RPMI8226 (cell line): ENCODE data around the gene SPOCK1.

Experiments
- DNase-seq: peaks from one replicate; pipeline ENCODE4 v3.0.0-alpha.2; 2015

SPOCK1 gene

GRCh38 chr5:137320056-137321045, 178.8 kb downstream of the SPOCK1 start:
- peak; percentile 38 for DNase-seq

GRCh38 chr5:137318027-137318426, 181.1 kb downstream of the SPOCK1 start:
- DNase-seq, result no peak

- no peak for DNase-seq
Measured at GRCh38 chr5:137316346-137316736, 182.8 kb downstream of the SPOCK1 start.

GRCh38 chr5:137315534-137316345, 183.4 kb downstream of the SPOCK1 start:
- DNase-seq, result no peak

- DNase-seq, result no peak
Measured at GRCh38 chr5:137315109-137315508, 184.0 kb downstream of the SPOCK1 start.

- DNase-seq, result no peak
Measured at GRCh38 chr5:137313526-137314175, 185.5 kb downstream of the SPOCK1 start.

- no peak for DNase-seq
Measured at GRCh38 chr5:137312011-137312410, 187.1 kb downstream of the SPOCK1 start.

- DNase-seq, result no peak
Measured at GRCh38 chr5:137310051-137310730, 188.9 kb downstream of the SPOCK1 start.

- DNase-seq, result no peak
Measured at GRCh38 chr5:137309290-137309689, 189.8 kb downstream of the SPOCK1 start.

- no peak for DNase-seq
Measured at GRCh38 chr5:137308311-137308710, 190.8 kb downstream of the SPOCK1 start.

- no peak for DNase-seq
Measured at GRCh38 chr5:137306903-137307302, 192.2 kb downstream of the SPOCK1 start.

- no peak for DNase-seq
Measured at GRCh38 chr5:137305971-137306602, 193.0 kb downstream of the SPOCK1 start.

- DNase-seq, result no peak
Measured at GRCh38 chr5:137304226-137304874, 194.8 kb downstream of the SPOCK1 start.

- no peak for DNase-seq
Measured at GRCh38 chr5:137303509-137303908, 195.6 kb downstream of the SPOCK1 start.

GRCh38 chr5:137300411-137301240, 198.5 kb downstream of the SPOCK1 start:
- DNase-seq, result no peak

- no peak for DNase-seq
Measured at GRCh38 chr5:137296213-137296781, 202.8 kb downstream of the SPOCK1 start.

GRCh38 chr5:137294604-137295003, 204.5 kb downstream of the SPOCK1 start:
- DNase-seq, result no peak

- no peak for DNase-seq
Measured at GRCh38 chr5:137292461-137293027, 206.6 kb downstream of the SPOCK1 start.

GRCh38 chr5:137291436-137291835, 207.7 kb downstream of the SPOCK1 start:
- DNase-seq, result no peak

GRCh38 chr5:137291031-137291430, 208.1 kb downstream of the SPOCK1 start:
- no peak for DNase-seq
